Measurements from ENCODE around the gene MOK. TPM values are rescaled to one million over a fixed set of nuclear protein-coding genes. Genes with fewer than 3 reads are reported as not detected.

The MOK gene
- polyA plus RNA-seq, 1 donor from 2014 or later = 63.6 TPM

DNA sequence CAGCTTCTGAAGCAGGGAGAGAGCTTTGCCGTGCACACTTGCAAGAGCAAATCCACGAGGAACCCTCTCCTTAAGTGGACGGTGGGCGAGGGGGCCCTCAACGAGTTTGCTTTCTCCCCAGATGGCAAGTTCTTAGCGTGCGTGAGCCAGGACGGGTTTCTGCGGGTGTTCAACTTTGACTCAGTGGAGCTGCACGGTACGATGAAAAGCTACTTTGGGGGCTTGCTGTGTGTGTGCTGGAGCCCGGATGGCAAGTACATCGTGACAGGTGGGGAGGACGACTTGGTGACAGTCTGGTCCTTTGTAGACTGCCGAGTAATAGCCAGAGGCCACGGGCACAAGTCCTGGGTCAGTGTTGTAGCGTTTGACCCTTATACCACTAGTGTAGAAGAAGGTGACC lies 96.2 kb downstream of the MOK start:
- no peaks in the 10 kb centered on the region for H3K79me2 ChIP-seq (replicated peaks; ENCODE audit: insufficient read depth, low read length)
- no peaks in the 10 kb centered on the region for H3K9me2 ChIP-seq (ENCODE audit: insufficient read depth, low read length)
- H2AFZ ChIP-seq (ENCODE audit: low read depth, low read length) = no peak overlapping the region
- H3K4me2 ChIP-seq (ENCODE audit: low read length) = no peak overlapping the region
- no peaks in the 10 kb centered on the region for H3K27me3 ChIP-seq (ENCODE audit: insufficient read depth, low read depth, low read length)
- H4K20me1 ChIP-seq (ENCODE audit: insufficient read depth) = no peaks in the 10 kb centered on the region
- no peak overlapping the region for H3K4me3 ChIP-seq (ENCODE audit: low read length)
- no peaks in the 10 kb centered on the region for H3K9me3 ChIP-seq (ENCODE audit: low read length)
- TF ChIP-seq TAF1 (IDR thresholded peaks at IDR 0.05; ENCODE audit: low read depth) (no peak), SMC3 (conservative IDR thresholded peaks at IDR 0.05; ENCODE audit: poor library complexity) (no peak), POLR2AphosphoS5 (IDR thresholded peaks at IDR 0.05) (no peak), MXI1 (conservative IDR thresholded peaks at IDR 0.05; ENCODE audit: poor library complexity, severe bottlenecking) (no peak), EZH2 (IDR thresholded peaks at IDR 0.05; ENCODE audit: borderline replicate concordance, insufficient read depth, low read length, poor library complexity, severe bottlenecking) (no peak)
- TF ChIP-seq, protein P1, sequence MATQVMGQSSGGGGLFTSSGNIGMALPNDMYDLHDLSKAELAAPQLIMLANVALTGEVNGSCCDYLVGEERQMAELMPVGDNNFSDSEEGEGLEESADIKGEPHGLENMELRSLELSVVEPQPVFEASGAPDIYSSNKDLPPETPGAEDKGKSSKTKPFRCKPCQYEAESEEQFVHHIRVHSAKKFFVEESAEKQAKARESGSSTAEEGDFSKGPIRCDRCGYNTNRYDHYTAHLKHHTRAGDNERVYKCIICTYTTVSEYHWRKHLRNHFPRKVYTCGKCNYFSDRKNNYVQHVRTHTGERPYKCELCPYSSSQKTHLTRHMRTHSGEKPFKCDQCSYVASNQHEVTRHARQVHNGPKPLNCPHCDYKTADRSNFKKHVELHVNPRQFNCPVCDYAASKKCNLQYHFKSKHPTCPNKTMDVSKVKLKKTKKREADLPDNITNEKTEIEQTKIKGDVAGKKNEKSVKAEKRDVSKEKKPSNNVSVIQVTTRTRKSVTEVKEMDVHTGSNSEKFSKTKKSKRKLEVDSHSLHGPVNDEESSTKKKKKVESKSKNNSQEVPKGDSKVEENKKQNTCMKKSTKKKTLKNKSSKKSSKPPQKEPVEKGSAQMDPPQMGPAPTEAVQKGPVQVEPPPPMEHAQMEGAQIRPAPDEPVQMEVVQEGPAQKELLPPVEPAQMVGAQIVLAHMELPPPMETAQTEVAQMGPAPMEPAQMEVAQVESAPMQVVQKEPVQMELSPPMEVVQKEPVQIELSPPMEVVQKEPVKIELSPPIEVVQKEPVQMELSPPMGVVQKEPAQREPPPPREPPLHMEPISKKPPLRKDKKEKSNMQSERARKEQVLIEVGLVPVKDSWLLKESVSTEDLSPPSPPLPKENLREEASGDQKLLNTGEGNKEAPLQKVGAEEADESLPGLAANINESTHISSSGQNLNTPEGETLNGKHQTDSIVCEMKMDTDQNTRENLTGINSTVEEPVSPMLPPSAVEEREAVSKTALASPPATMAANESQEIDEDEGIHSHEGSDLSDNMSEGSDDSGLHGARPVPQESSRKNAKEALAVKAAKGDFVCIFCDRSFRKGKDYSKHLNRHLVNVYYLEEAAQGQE (IDR thresholded peaks at IDR 0.05; ENCODE audit: borderline replicate concordance) = no peak
- H3K36me3 ChIP-seq (ENCODE audit: insufficient read depth, low read length) = peaks cover 7% of the 10 kb centered on the region
- no peaks in the 10 kb centered on the region for H3F3A ChIP-seq (ENCODE audit: insufficient read depth, low read length, poor library complexity, severe bottlenecking)
- H3K9ac ChIP-seq (ENCODE audit: low read length) = no peak overlapping the region
- no peak overlapping the region for H3K27ac ChIP-seq (ENCODE audit: low read length)

DNA sequence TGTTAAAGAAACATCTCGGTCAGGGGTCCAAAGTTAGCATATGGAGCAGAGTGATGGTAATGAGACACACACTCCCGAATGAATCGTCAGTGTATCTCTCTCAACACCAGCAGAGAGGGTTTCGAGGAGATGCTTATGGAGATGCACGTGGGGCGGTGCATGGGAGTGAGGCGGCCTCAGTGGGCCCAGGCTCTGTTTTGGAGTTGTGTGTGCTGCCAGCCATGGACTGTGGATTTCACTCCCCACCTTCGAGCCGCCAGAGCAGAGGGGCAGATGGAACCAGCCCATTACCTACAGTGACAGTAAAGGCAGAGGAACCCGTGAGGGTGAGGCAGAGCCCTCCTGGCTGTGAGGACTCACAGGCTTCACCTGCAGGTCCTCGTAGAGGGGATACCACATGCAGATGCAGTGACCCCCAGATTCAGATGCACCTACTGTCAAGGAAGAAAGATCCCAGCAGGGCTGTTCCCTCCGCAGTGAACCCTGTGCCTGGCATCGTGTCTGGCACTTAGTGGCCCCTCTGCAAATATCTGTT lies 97.1 kb downstream of the MOK start:
- Histone ChIP-seq H3F3A (ENCODE audit: insufficient read depth, low read length, poor library complexity, severe bottlenecking) (no peaks in the 10 kb centered on the region), H3K9me3 (ENCODE audit: low read length) (no peaks in the 10 kb centered on the region), H3K27ac (ENCODE audit: low read length) (no peak overlapping the region), H3K4me2 (ENCODE audit: low read length) (no peak overlapping the region), H3K4me3 (ENCODE audit: low read length) (no peak overlapping the region), H4K20me1 (ENCODE audit: insufficient read depth) (no peaks in the 10 kb centered on the region), H3K79me2 (replicated peaks; ENCODE audit: insufficient read depth, low read length) (no peaks in the 10 kb centered on the region), H3K9ac (ENCODE audit: low read length) (no peak overlapping the region), H2AFZ (ENCODE audit: low read depth, low read length) (no peak overlapping the region), H3K9me2 (ENCODE audit: insufficient read depth, low read length) (no peaks in the 10 kb centered on the region), H3K36me3 (ENCODE audit: insufficient read depth, low read length) (peaks cover 7% of the 10 kb centered on the region), H3K27me3 (ENCODE audit: insufficient read depth, low read depth, low read length) (no peaks in the 10 kb centered on the region)
- TF ChIP-seq EP300 (conservative IDR thresholded peaks at IDR 0.05; ENCODE audit: poor library complexity, severe bottlenecking) (no peak), EZH2 (IDR thresholded peaks at IDR 0.05; ENCODE audit: borderline replicate concordance, insufficient read depth, low read length, poor library complexity, severe bottlenecking) (no peak), SMC3 (conservative IDR thresholded peaks at IDR 0.05; ENCODE audit: poor library complexity) (no peak), POLR2AphosphoS5 (IDR thresholded peaks at IDR 0.05) (no peak), RAD21 (conservative IDR thresholded peaks at IDR 0.05) (no peak), MXI1 (conservative IDR thresholded peaks at IDR 0.05; ENCODE audit: poor library complexity, severe bottlenecking) (no peak), TAF1 (IDR thresholded peaks at IDR 0.05; ENCODE audit: low read depth) (no peak)
- TF ChIP-seq, protein P1 (IDR thresholded peaks at IDR 0.05; ENCODE audit: borderline replicate concordance) = no peak
- TF ChIP-seq, protein P2, sequence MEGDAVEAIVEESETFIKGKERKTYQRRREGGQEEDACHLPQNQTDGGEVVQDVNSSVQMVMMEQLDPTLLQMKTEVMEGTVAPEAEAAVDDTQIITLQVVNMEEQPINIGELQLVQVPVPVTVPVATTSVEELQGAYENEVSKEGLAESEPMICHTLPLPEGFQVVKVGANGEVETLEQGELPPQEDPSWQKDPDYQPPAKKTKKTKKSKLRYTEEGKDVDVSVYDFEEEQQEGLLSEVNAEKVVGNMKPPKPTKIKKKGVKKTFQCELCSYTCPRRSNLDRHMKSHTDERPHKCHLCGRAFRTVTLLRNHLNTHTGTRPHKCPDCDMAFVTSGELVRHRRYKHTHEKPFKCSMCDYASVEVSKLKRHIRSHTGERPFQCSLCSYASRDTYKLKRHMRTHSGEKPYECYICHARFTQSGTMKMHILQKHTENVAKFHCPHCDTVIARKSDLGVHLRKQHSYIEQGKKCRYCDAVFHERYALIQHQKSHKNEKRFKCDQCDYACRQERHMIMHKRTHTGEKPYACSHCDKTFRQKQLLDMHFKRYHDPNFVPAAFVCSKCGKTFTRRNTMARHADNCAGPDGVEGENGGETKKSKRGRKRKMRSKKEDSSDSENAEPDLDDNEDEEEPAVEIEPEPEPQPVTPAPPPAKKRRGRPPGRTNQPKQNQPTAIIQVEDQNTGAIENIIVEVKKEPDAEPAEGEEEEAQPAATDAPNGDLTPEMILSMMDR (IDR thresholded peaks at IDR 0.05; ENCODE audit: poor library complexity, severe bottlenecking) = no peak

Data from neural cell (in vitro differentiated cells).